SJCRH30 (cell line): ENCODE results near the gene KLF4. TPM values are rescaled to one million over a fixed set of nuclear protein-coding genes. Genes with fewer than 3 reads are reported as not detected.

Experiments
- DNase-seq, 2 experiments: peaks; one replicate each; pipeline ENCODE4 v3.0.0-alpha.2; 2015 to 2020
- H3K27ac ChIP-seq: fragments of 250-450 bp; sonication (Bioruptor Pico); 2 replicates; pipeline ENCODE4 v1.5.1; 2020; ENCODE audit warnings: mild to moderate bottlenecking, moderate library complexity
- H3K27me3 ChIP-seq: fragments of 250-450 bp; sonication (Bioruptor Pico); 2 replicates; pipeline ENCODE4 v1.5.1; 2020; ENCODE audit warnings: mild to moderate bottlenecking, moderate library complexity
- H3K36me3 ChIP-seq: fragments of 250-450 bp; sonication (Bioruptor Pico); 2 replicates; pipeline ENCODE4 v1.5.1; 2020; ENCODE audit warnings: mild to moderate bottlenecking, moderate library complexity
- H3K4me1 ChIP-seq: fragments of 250-450 bp; sonication (Bioruptor Pico); 2 replicates; pipeline ENCODE4 v1.5.1; 2020; ENCODE audit warnings: mild to moderate bottlenecking, moderate library complexity
- H3K4me3 ChIP-seq: fragments of 250-450 bp; sonication (Bioruptor Pico); 2 replicates; pipeline ENCODE4 v1.5.1; 2020; ENCODE audit warnings: mild to moderate bottlenecking, moderate library complexity
- H3K9me3 ChIP-seq: fragments of 250-450 bp; sonication (Bioruptor Pico); replicated peaks from 2 replicates; pipeline ENCODE4 v1.5.1; 2020; ENCODE audit warnings: mild to moderate bottlenecking, moderate library complexity
- total RNA-seq: library from RNA; depleted of rRNA; stranded (reverse); fragments of >200 nt; shearing (Covaris generic); gene quantifications from 2 replicates; pipeline ENCODE4 v1.2.3, GENCODE V29; 2014

Gene KLF4
- total RNA-seq, 1 experiment from 2014 or later = 3.8 TPM

DNA sequence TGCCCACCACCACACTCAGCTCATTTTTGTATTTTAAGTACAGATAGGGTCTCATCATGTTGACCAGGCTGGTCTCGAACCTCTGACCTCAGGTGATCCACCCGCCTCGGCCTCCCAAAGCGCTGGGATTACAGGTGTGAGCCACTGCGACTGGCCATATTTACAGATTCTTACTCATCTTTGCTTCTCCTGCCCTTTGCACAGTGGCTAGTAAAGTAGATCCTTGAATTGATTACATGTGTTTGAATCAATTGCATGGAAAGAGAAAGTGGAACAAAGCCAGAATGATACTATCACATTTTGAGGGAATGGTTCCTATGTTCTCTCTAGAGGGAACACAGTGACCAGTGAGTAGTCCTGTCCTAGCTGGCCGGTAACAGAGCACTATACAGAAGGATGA, 15.4 kb downstream of the KLF4 start:
- no peaks in the 10 kb centered on the region for H3K27me3 ChIP-seq
- no peak overlapping the region for H3K27ac ChIP-seq
- no peaks in the 10 kb centered on the region for H3K9me3 ChIP-seq
- no peak for DNase-seq
- no peak overlapping the region for H3K4me3 ChIP-seq
- no peaks in the 10 kb centered on the region for H3K36me3 ChIP-seq
- H3K4me1 ChIP-seq = no peaks in the 10 kb centered on the region

DNA sequence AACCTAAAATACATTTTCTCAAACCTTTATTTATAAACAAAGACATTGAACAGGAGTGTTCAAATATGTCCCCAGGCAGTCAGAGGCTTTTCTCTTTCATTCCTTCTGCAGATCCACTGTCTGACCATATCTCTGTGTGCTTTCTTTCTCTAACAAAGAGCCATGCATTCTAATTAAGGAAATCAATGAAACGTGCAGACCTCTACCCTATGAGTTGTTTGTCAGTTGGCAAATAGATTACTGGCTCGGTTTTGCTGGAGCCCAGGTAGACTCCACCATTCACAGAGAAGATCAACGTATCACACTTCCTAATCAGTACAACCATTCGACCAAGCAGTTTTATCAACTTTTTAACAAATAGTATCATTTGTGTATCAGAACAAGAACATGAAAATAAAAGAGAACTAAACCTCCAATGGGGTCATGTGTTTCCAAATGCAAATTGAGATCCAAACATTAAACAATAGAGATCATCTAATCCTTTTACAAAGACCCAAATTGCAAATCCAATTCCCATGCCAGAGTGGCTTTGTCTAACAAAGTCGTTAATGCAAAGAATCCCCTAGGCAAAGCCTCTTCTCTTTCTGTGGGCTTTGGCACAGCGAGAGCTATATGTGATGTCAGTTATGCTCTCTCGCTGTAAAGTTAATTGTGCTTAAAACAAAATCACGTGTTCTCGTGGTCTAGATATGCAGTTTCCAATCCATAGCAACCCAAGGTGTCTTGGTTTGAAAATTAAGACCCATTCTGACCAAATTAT, 16.8 kb downstream of the KLF4 start:
- H3K27ac ChIP-seq = no peak overlapping the region
- no peaks in the 10 kb centered on the region for H3K36me3 ChIP-seq
- no peaks in the 10 kb centered on the region for H3K9me3 ChIP-seq
- no peaks in the 10 kb centered on the region for H3K27me3 ChIP-seq
- no peak overlapping the region for H3K4me3 ChIP-seq
- DNase-seq = no peak
- no peaks in the 10 kb centered on the region for H3K4me1 ChIP-seq

DNA sequence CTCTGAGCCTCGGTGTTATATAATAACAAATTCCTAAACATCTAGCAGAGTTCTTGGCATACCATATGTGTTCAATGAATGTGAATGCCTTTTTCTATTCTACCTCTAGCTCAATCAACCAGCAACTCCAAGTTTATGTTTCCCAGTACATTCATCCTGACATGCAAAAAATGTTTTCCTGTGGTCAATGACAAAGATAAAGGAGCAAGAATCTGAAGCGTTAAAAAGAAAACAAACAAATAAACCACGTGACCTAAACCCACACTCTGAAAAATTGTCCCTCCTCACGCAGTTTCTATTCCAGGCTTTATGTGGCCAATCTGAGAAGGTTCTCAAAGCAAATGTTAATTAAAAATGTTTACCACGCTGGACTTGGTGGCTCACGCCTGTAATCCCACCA, 18.0 kb downstream of the KLF4 start:
- no peaks in the 10 kb centered on the region for H3K9me3 ChIP-seq
- H3K4me3 ChIP-seq = no peak overlapping the region
- H3K36me3 ChIP-seq = no peaks in the 10 kb centered on the region
- 0 out of 2 replicates have a peak, but pooled peaks cover 4% of the 10 kb centered on the region for H3K27me3 ChIP-seq
- H3K27ac ChIP-seq = no peak overlapping the region
- DNase-seq = no peak
- no peaks in the 10 kb centered on the region for H3K4me1 ChIP-seq

GRCh38 chr9:107467416-107467815, 22.2 kb downstream of the KLF4 start:
- Histone ChIP-seq H3K27me3 (0 out of 2 replicates have a peak, but pooled peaks cover 4% of the 10 kb centered on the region), H3K27ac (no peak overlapping the region), H3K4me3 (no peak overlapping the region), H3K9me3 (no peaks in the 10 kb centered on the region), H3K36me3 (no peaks in the 10 kb centered on the region), H3K4me1 (no peaks in the 10 kb centered on the region)
- DNase-seq = no peak

DNA sequence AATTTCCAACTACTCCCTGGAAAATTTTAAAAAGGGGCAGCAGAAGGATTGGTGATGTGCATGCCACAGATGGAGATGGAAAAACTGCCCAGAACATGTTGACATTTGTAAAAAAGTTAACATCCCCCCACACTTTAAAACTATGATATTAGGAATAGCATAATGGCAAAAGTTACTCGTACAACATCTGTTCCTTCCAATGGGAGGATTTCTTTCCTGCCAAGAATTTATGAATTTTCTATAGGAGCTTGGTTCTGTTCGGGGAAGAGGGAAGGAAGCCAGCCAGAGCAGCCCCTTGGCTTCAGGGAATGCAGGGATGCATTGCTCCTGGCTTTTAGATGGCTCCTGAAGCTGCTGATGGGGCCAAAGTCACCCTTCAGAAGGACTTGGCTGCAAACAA, 22.7 kb downstream of the KLF4 start:
- 0 out of 2 replicates have a peak, but pooled peaks cover 4% of the 10 kb centered on the region for H3K27me3 ChIP-seq
- H3K4me1 ChIP-seq = no peaks in the 10 kb centered on the region
- H3K36me3 ChIP-seq = no peaks in the 10 kb centered on the region

GRCh38 chr9:107465467-107466451, 23.8 kb downstream of the KLF4 start:
- H3K4me3 ChIP-seq = no peak overlapping the region
- H3K4me1 ChIP-seq = no peaks in the 10 kb centered on the region
- H3K27me3 ChIP-seq = 0 out of 2 replicates have a peak, but pooled peaks cover 4% of the 10 kb centered on the region
- H3K27ac ChIP-seq = no peak overlapping the region
- no peaks in the 10 kb centered on the region for H3K9me3 ChIP-seq
- DNase-seq = no peak
- H3K36me3 ChIP-seq = no peaks in the 10 kb centered on the region

More for the DNA sequence above, 22.7 kb downstream of the KLF4 start:
- no peaks in the 10 kb centered on the region for H3K9me3 ChIP-seq
- no peak overlapping the region for H3K4me3 ChIP-seq
- no peak overlapping the region for H3K27ac ChIP-seq
- DNase-seq = no peak

DNA sequence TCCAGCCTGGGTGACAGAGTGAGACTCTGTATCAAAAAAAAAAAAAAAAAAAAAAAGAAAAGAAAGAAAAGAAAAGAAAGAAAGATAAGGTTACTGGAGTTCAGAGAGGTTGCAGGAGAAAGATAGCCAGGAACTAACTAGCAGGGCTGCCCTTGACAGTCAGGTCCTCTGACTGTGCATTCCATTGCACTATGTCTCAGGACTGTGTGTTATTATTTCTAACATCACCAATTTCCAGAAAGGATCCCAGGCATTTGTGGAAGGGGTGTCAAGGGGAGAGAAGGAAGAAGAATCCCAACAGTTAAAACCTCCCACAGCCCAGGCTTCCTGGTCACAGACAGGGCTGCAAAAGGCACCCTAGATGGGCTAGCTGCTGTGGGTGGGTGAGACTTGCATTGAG, 25.1 kb downstream of the KLF4 start:
- Histone ChIP-seq H3K27me3 (0 out of 2 replicates have a peak, but pooled peaks cover 4% of the 10 kb centered on the region), H3K36me3 (no peaks in the 10 kb centered on the region), H3K9me3 (no peaks in the 10 kb centered on the region), H3K27ac (no peak overlapping the region), H3K4me3 (no peak overlapping the region), H3K4me1 (no peaks in the 10 kb centered on the region)
- DNase-seq = no peak

DNA sequence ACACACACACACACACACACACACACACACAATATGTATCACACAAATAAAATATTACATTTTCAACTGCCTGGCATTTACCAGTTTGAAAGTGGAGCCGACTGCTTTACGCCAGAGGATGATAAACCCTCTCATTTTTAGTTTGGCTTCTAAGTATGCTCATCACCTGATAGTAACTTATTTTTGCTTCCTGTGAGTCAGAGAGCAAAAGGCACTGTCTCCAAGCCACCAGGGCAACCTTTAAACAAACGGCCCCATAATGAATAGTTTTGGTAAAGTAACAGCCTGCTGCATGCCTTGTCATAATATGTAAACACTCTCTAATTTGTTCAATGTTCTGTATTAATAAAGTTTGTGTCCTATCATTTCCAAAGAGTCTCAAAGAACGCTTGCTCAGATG, 26.9 kb downstream of the KLF4 start:
- no peak for DNase-seq
- H3K27me3 ChIP-seq = 0 out of 2 replicates have a peak, but pooled peaks cover 4% of the 10 kb centered on the region
- H3K36me3 ChIP-seq = no peaks in the 10 kb centered on the region
- H3K27ac ChIP-seq = no peak overlapping the region
- H3K4me1 ChIP-seq = no peaks in the 10 kb centered on the region
- no peaks in the 10 kb centered on the region for H3K9me3 ChIP-seq
- H3K4me3 ChIP-seq = no peak overlapping the region

GRCh38 chr9:107460153-107461023, 29.2 kb downstream of the KLF4 start:
- Histone ChIP-seq H3K9me3 (no peaks in the 10 kb centered on the region), H3K27me3 (peaks cover 3% of the 10 kb centered on the region; the same call in 1 of the 2 replicates), H3K36me3 (no peaks in the 10 kb centered on the region), H3K27ac (no peak overlapping the region), H3K4me3 (no peak overlapping the region), H3K4me1 (peaks cover 5% of the 10 kb centered on the region; the same call in 1 of the 2 replicates)
- no peak for DNase-seq

- no peaks in the 10 kb centered on the region for H3K36me3 ChIP-seq
- H3K4me3 ChIP-seq = no peak overlapping the region
- H3K27ac ChIP-seq = no peak overlapping the region
- H3K4me1 ChIP-seq = peaks cover 6% of the 10 kb centered on the region; the same call in 1 of the 2 replicates
- DNase-seq = peak; percentile 19 to 54
- peaks cover 11% of the 10 kb centered on the region; the same call in 1 of the 2 replicates for H3K27me3 ChIP-seq
- H3K9me3 ChIP-seq = no peaks in the 10 kb centered on the region
Observed at GRCh38 chr9:107455425-107456135, 34.0 kb downstream of the KLF4 start.

DNA sequence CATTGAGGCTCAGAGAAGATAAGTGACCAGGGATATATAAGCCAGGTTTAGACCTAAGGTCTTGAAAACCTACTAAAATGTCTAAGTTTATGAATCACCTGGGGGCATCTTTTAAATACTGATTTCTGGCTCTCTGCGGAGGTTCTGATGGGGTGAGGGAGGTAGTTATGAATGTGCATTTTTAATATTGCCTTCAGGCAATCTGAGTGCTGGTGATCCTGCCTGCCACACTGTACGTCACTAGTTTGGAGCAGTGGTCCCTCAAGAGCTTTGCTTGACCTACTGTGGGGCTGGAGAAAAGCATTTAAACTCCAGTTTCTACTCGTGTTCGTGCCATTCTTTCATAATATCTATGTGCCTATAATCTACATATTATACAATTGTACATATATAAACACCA, 36.1 kb downstream of the KLF4 start:
- no peak overlapping the region for H3K4me3 ChIP-seq
- H3K27me3 ChIP-seq = peaks cover 11% of the 10 kb centered on the region; the same call in 1 of the 2 replicates
- H3K36me3 ChIP-seq = no peaks in the 10 kb centered on the region
- no peak overlapping the region for H3K27ac ChIP-seq
- DNase-seq = no peak
- peaks cover 6% of the 10 kb centered on the region; the same call in 1 of the 2 replicates for H3K4me1 ChIP-seq
- H3K9me3 ChIP-seq = no peaks in the 10 kb centered on the region

DNA sequence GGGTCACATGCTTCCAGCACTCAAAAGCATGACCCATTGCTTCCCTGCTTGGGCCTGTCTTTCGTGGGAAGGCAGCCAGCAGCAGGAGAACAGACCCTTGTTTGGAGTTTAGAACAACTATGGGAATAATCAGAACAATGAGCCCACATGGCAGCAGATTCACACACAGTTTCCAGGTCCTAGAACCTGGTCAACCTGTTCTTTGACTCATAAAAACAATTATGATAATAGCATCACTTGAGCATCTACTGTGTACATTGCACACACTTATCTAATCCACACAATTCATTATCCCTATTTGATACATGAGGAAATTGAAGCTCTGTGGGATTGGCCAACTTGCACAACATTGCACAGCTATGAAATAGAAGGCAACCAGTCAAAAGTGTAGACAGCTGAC, 41.7 kb downstream of the KLF4 start:
- Histone ChIP-seq H3K27me3 (peaks cover 7% of the 10 kb centered on the region; the same call in 1 of the 2 replicates), H3K36me3 (no peaks in the 10 kb centered on the region), H3K4me3 (no peak overlapping the region), H3K27ac (no peak overlapping the region), H3K9me3 (no peaks in the 10 kb centered on the region), H3K4me1 (no peaks in the 10 kb centered on the region; the same call in 1 of the 2 replicates)
- no peak for DNase-seq

DNA sequence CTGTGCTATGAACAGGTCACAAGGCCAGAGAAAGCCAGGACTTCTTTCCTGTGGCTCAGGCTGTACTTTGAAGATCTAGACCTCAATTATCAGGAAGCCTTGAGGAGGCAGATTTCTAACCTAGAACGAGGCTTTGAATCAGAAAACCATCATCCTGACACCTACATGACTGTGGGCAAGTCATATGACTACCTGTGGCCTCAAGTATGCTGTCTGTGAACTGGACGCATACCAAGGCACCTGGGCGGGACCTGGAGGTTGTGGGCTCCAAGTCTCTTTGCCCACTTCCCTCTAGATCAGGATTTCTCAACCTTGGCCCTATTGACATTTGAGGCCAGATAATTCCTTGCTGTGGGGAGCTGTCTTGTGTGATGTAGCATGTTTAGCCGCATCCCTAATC, 42.5 kb downstream of the KLF4 start:
- Histone ChIP-seq H3K36me3 (no peaks in the 10 kb centered on the region), H3K9me3 (no peaks in the 10 kb centered on the region), H3K27me3 (no peaks in the 10 kb centered on the region), H3K4me3 (no peak overlapping the region), H3K27ac (no peak overlapping the region), H3K4me1 (no peaks in the 10 kb centered on the region; the same call in 1 of the 2 replicates)
- DNase-seq = no peak
